ENCODE results near the gene RANBP3L.

RANBP3L gene

GRCh38 chr5:36281626-36282025 lies 20.1 kb downstream of the RANBP3L start:
- H3K4me3 ChIP-seq (ENCODE audit: low read depth, low read length), result no peak overlapping the region
- in situ Hi-C loops (cut with HindIII; ENCODE audit: low sequenced_read_pairs), result no loop called here

DNA sequence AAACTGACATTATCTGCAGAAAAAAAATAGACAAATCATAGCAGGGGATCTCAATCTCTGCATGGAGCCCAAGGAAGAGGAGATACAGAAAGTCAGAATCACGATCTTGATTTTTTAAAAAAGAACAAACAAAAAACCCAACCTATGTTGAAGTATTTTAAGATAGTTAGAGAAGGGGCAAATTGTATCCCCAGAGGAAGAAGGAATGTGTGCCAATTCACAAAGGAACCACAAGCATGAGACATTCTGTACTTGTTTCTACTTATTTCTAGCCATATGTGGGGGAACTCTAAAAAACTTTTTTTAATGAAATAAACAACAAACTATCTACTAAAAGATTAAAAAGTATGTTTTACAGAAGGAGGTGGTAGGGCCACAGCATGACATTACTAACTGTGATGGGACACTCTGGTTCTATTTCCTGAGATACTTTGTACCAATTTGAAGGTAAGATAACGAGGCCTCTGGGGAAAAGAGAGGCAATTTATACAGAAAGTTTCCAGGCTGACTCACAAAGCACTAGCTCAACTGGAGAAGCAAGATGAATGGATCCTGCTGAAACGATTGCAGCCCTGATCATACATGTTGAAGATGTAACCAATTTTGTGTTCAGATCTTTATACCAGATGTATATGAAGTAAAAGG lies 22.5 kb downstream of the RANBP3L start:
- in situ Hi-C loops (cut with HindIII; ENCODE audit: low sequenced_read_pairs), result no loop called here
- TF ChIP-seq, protein P1, sequence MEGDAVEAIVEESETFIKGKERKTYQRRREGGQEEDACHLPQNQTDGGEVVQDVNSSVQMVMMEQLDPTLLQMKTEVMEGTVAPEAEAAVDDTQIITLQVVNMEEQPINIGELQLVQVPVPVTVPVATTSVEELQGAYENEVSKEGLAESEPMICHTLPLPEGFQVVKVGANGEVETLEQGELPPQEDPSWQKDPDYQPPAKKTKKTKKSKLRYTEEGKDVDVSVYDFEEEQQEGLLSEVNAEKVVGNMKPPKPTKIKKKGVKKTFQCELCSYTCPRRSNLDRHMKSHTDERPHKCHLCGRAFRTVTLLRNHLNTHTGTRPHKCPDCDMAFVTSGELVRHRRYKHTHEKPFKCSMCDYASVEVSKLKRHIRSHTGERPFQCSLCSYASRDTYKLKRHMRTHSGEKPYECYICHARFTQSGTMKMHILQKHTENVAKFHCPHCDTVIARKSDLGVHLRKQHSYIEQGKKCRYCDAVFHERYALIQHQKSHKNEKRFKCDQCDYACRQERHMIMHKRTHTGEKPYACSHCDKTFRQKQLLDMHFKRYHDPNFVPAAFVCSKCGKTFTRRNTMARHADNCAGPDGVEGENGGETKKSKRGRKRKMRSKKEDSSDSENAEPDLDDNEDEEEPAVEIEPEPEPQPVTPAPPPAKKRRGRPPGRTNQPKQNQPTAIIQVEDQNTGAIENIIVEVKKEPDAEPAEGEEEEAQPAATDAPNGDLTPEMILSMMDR (IDR thresholded peaks at IDR 0.05; ENCODE audit: low read depth, low read length), result no peak
- peak; percentile 76 for DNase-seq (ENCODE audit: low read depth, low spot score)
- H3K4me3 ChIP-seq (ENCODE audit: low read depth, low read length), result no peak overlapping the region

More at GRCh38 chr5:36281626-36282025, 20.1 kb downstream of the RANBP3L start:
- DNase-seq (ENCODE audit: low read depth, low spot score), result no peak
- TF ChIP-seq, protein P1 (IDR thresholded peaks at IDR 0.05; ENCODE audit: low read depth, low read length), result no peak

DNA sequence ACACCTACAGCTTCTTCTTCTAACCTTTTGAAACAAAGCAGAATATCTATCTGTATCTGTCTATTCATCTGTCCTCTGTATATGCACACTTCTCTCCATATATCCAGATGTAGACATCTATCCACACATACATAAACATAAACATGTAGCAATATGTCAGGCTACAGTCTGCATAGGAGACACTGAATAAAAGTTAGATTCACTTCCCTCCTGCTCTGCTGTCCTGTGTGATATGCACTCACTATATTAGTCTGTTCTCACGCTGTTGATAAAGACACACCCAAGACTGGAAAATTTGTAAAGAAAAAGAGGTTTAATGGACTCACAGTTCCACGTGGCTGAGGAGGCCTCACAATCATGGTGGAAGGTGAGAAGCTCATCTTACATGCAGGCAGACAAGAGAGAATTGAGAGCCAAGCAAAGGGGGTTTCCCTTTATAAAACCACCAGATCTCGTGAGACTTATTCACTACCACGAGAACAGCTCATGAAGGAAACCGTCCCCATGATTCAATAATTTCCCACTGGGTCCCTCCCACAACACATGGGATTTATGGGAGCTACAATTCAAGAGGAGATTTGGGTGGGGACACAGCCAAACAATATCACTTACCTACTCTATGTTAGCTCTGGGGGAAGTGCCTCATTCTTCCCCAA lies 24.1 kb downstream of the RANBP3L start:
- in situ Hi-C loops (cut with HindIII; ENCODE audit: low sequenced_read_pairs), result no loop called here
- TF ChIP-seq, protein P1 (IDR thresholded peaks at IDR 0.05; ENCODE audit: low read depth, low read length), result no peak
- DNase-seq (ENCODE audit: low read depth, low spot score), result no peak
- H3K4me3 ChIP-seq (ENCODE audit: low read depth, low read length), result no peak overlapping the region

DNA sequence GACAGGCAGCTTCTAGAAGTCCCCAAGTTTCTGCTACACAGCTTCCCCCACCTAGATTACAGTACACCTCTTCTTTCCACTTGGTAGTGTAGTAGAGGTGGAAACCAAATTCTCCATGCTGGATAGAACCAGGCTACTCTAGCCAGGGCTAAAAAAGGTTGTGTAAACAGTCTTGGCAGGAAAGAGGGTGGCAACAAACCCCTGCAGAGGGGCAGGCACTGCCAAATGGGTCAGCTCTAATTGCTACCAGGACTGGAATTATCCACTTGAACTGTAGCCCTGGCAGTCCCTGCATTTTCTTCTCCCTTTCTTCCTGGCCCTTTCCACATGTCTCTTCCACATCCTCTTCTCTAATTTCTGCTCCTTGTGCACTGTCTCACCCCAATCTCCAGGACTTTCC lies 24.8 kb downstream of the RANBP3L start:
- H3K4me3 ChIP-seq (ENCODE audit: low read depth, low read length), result no peak overlapping the region
- no peak for DNase-seq (ENCODE audit: low read depth, low spot score)
- TF ChIP-seq, protein P1 (IDR thresholded peaks at IDR 0.05; ENCODE audit: low read depth, low read length), result no peak
- in situ Hi-C loops (cut with HindIII; ENCODE audit: low sequenced_read_pairs), result no loop called here

DNA sequence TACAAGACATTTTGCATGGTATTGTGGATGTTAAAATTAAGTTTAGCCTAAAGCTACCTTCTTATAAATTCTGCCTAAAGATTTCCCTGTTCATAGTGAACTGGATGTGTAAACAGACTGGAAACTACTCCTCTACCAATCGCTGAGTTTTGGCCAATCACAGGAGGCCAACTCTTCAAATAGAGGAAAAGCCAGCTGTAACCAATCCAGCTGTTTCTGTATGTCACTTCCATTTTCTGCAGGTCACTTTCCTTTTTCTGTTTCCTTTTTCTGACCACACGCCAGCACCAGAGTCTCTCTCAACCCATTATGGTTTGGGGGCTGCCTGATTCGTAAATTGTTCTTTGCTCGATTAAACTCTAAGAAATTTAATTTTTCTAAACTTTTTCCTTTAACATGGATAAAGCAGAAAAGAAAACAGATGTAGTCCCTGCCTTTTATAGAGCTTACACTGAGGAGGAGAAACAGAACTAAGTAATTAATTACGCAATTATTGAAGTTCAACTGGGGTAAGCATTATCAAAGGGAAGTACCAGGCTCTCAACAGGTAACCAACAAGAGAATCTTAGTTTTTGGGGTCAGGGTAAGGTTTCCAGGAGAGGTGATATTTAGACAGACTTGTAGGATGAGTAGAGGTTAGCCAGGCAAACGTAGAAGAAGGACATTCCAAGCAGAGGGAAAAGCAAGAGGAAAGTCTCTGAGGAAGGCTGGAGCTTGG lies 27.7 kb downstream of the RANBP3L start:
- in situ Hi-C loops (cut with HindIII; ENCODE audit: low sequenced_read_pairs), result no loop called here

GRCh38 chr5:36272136-36272690 lies 29.5 kb downstream of the RANBP3L start:
- in situ Hi-C loops (cut with HindIII; ENCODE audit: low sequenced_read_pairs), result no loop called here
- TF ChIP-seq, protein P1 (IDR thresholded peaks at IDR 0.05; ENCODE audit: low read depth, low read length), result no peak
- no peak for DNase-seq (ENCODE audit: low read depth, low spot score)
- no peak overlapping the region for H3K4me3 ChIP-seq (ENCODE audit: low read depth, low read length)

More for the DNA sequence above, 27.7 kb downstream of the RANBP3L start:
- TF ChIP-seq, protein P1 (IDR thresholded peaks at IDR 0.05; ENCODE audit: low read depth, low read length), result no peak
- DNase-seq (ENCODE audit: low read depth, low spot score), result no peak
- no peak overlapping the region for H3K4me3 ChIP-seq (ENCODE audit: low read depth, low read length)
